OCI-LY7 (cell line): ENCODE results near the gene LRRC74A. TPM values are rescaled to one million over a fixed set of nuclear protein-coding genes. Genes with fewer than 3 reads are reported as not detected.

Experiments used
- BruUV-seq: library from RNA; stranded (reverse); fragments of 400-500 nt; replicated peaks from 2 replicates; lab custom pipeline; 2021; lab: Mats Ljungman, UMichigan
- CTCF ChIA-PET: fragments of 300-600 bp; sonication (Branson Sonifier 250); formaldehyde crosslinking; loops from one replicate; lab custom pipeline; 2022; ENCODE audit warnings: antibody characterized with exemption; ENCODE audit not compliant: unreplicated experiment; lab: Charles Lee
- POLR2A ChIA-PET: fragments of 300-600 bp; sonication (Branson Sonifier 250); formaldehyde crosslinking; loops from one replicate; lab custom pipeline; 2022; ENCODE audit warnings: antibody characterized with exemption; lab: Charles Lee
- DNase-seq: peaks from one replicate; pipeline ENCODE4 v3.0.0-alpha.2; 2015; ENCODE audit warnings: low spot score
- H2AFZ ChIP-seq: fragments of 200-600 bp; sonication (generic), shearing (Covaris generic); 2 replicates; pipeline ENCODE4 v1.6.1; 2014; ENCODE audit warnings: mild to moderate bottlenecking, antibody characterized with exemption, low read length, moderate library complexity
- H3K27ac ChIP-seq: fragments of 200-600 bp; sonication (generic); 2 replicates; pipeline ENCODE4 v1.5.1; 2014; ENCODE audit warnings: mixed run types, low read depth, mild to moderate bottlenecking, moderate library complexity, low read length, inconsistent platforms; ENCODE audit not compliant: poor library complexity, severe bottlenecking
- H3K36me3 ChIP-seq: fragments of 200-600 bp; sonication (generic); 2 replicates; pipeline ENCODE4 v1.6.1; 2014; ENCODE audit warnings: mild to moderate bottlenecking, antibody characterized with exemption, low read length, moderate library complexity, mixed read lengths; ENCODE audit not compliant: insufficient read depth
- H3K4me1 ChIP-seq: fragments of 200-600 bp; sonication (generic); 2 replicates; pipeline ENCODE4 v1.5.1; 2014; ENCODE audit warnings: mild to moderate bottlenecking, low read length; ENCODE audit not compliant: insufficient read depth, poor library complexity, severe bottlenecking
- H3K4me2 ChIP-seq: fragments of 200-600 bp; sonication (generic); 2 replicates; pipeline ENCODE4 v1.6.1; 2014; ENCODE audit warnings: mild to moderate bottlenecking, low read length
- H3K4me3 ChIP-seq: fragments of 200-600 bp; sonication (generic); 2 replicates; pipeline ENCODE4 v1.5.1; 2014; ENCODE audit warnings: mild to moderate bottlenecking, low read depth, low read length; ENCODE audit not compliant: poor library complexity, severe bottlenecking
- H3K79me2 ChIP-seq: fragments of 200-600 bp; sonication (generic); 2 replicates; pipeline ENCODE4 v1.6.1; 2016; ENCODE audit warnings: low read depth, mild to moderate bottlenecking, low read length, moderate library complexity, mixed read lengths; ENCODE audit not compliant: insufficient read depth
- H3K9me2 ChIP-seq: fragments of 200-600 bp; sonication (generic); 2 replicates; pipeline ENCODE4 v1.6.1; 2016; ENCODE audit warnings: mild to moderate bottlenecking, low read length, mixed read lengths; ENCODE audit not compliant: insufficient read depth
- H3K9me3 ChIP-seq: fragments of 200-600 bp; sonication (generic); 2 replicates; pipeline ENCODE4 v1.6.1; 2014; ENCODE audit warnings: mild to moderate bottlenecking, mixed run types, low read length, mixed read lengths
- H4K20me1 ChIP-seq: fragments of 200-600 bp; sonication (generic); 2 replicates; pipeline ENCODE4 v1.6.1; 2014; ENCODE audit warnings: mild to moderate bottlenecking, antibody characterized with exemption, low read length, moderate library complexity, mixed read lengths; ENCODE audit not compliant: insufficient read depth
- EZH2phosphoT487 ChIP-seq: fragments of 200-600 bp; sonication (generic); IDR thresholded peaks from 2 replicates; pipeline ENCODE4 v1.6.1; 2018; ENCODE audit warnings: low read depth, borderline replicate concordance, mild to moderate bottlenecking, mixed run types, antibody characterized with exemption, low read length, moderate library complexity, mixed read lengths
- intact Hi-C: fragments of 100-400 bp; cut with micrococcal nuclease; formaldehyde crosslinking; loops from one replicate; pipeline ENCODE4 v1.10.0; 2022; ENCODE audit not compliant: unreplicated experiment
- total RNA-seq, 2 experiments: library from RNA; depleted of rRNA in 1 of 2; stranded (reverse); fragments of >200 nt in 1 of 2; shearing (Covaris generic) in 1 of 2; gene quantifications; 2 replicates each; pipeline ENCODE4 v1.2.3, GENCODE V29; 2014 to 2022
- TF ChIP-seq, protein P1 (sequence below): fragments of 200-600 bp; sonication (generic); conservative IDR thresholded peaks from 2 replicates; pipeline ENCODE4 v1.5.1; 2014; ENCODE audit warnings: mild to moderate bottlenecking, antibody characterized with exemption, low read length, moderate library complexity, mixed read lengths

LRRC74A gene
- total RNA-seq, 2 experiments from 2014 or later: not detected

DNA sequence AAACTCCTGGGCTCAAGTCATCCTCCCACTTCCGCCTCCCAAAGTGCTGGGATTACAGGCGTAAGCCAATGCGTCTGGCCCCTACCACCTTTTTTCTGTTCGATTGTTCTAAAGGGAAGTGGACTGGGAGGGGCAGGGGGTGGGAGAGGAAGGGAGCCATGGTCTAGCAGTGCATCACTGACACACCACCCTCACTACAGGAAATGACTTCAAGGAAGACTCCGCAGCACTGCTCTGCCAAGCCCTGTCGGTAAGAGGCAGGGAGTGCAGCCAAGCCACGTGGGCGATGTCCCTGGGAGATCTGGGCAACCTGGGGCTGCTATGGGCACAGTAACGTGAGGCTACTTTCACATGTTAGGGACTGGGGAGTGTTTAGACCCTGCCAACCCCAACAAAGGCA lies 18.0 kb downstream of the LRRC74A start:
- Histone ChIP-seq H3K4me3 (no peak overlapping the region), H3K4me1 (peaks cover 20% of the 10 kb centered on the region), H3K27ac (no peak overlapping the region), H2AFZ (no peak overlapping the region), H3K9me3 (no peaks in the 10 kb centered on the region), H3K4me2 (no peak overlapping the region), H3K79me2 (no peaks in the 10 kb centered on the region), H4K20me1 (no peaks in the 10 kb centered on the region), H3K36me3 (no peaks in the 10 kb centered on the region), H3K9me2 (no peaks in the 10 kb centered on the region)
- no peak for DNase-seq
- ChIA-PET POLR2A (no interaction called here), CTCF (no interaction called here)
- intact Hi-C loops: no loop called here
- TF ChIP-seq EZH2phosphoT487: no peak
- TF ChIP-seq, protein P1, sequence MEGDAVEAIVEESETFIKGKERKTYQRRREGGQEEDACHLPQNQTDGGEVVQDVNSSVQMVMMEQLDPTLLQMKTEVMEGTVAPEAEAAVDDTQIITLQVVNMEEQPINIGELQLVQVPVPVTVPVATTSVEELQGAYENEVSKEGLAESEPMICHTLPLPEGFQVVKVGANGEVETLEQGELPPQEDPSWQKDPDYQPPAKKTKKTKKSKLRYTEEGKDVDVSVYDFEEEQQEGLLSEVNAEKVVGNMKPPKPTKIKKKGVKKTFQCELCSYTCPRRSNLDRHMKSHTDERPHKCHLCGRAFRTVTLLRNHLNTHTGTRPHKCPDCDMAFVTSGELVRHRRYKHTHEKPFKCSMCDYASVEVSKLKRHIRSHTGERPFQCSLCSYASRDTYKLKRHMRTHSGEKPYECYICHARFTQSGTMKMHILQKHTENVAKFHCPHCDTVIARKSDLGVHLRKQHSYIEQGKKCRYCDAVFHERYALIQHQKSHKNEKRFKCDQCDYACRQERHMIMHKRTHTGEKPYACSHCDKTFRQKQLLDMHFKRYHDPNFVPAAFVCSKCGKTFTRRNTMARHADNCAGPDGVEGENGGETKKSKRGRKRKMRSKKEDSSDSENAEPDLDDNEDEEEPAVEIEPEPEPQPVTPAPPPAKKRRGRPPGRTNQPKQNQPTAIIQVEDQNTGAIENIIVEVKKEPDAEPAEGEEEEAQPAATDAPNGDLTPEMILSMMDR: no peak
- BruUV-seq: no TSS peak

DNA sequence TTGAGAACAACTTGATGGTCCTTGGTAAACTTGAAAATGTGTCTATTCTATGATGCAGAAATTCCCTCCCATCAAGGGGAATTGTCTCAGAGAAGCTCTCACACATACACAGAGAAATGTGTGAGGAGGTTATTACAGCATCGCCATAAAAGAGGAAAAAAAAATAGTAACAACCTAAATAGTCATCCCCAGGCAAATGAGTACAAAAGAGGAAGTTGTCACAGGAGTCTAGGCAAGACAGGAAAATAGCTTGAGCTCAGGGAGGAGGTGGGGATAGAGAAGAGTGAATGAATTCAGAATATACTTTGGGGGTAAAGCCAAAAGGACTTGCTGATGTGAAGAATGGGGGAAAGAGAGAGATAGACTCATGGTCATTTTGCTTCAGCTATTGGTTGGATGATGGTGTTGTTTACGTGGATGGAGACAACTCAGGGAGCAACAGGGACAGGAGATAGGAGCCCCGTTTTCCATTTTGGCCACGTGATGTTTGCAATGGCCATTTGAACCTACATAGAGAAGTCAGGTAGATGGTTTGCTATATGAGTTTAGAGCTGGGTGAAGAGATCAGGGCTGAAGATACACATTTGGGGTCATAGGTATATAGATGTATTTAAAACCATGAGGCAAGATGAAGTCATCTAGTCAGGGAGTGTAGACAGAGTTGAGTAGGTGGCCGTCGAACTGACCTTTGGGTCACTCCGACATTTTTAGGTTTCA lies 20.3 kb downstream of the LRRC74A start:
- no peaks in the 10 kb centered on the region for H3K79me2 ChIP-seq
- intact Hi-C loops: no loop called here
- peak; percentile 26 for DNase-seq
- no peaks in the 10 kb centered on the region for H3K9me3 ChIP-seq
- peak overlapping the region; percentile 54 for H3K4me2 ChIP-seq
- H3K36me3 ChIP-seq: no peaks in the 10 kb centered on the region
- H3K27ac ChIP-seq: no peak overlapping the region
- no peaks in the 10 kb centered on the region for H4K20me1 ChIP-seq
- no peaks in the 10 kb centered on the region for H3K9me2 ChIP-seq
- peaks cover 20% of the 10 kb centered on the region for H3K4me1 ChIP-seq
- ChIA-PET POLR2A (no interaction called here), CTCF (no interaction called here)
- no peak overlapping the region for H3K4me3 ChIP-seq
- peak overlapping the region; percentile 65 for H2AFZ ChIP-seq
- TF ChIP-seq EZH2phosphoT487: no peak
- TF ChIP-seq, protein P1: no peak
- no TSS peak for BruUV-seq

DNA sequence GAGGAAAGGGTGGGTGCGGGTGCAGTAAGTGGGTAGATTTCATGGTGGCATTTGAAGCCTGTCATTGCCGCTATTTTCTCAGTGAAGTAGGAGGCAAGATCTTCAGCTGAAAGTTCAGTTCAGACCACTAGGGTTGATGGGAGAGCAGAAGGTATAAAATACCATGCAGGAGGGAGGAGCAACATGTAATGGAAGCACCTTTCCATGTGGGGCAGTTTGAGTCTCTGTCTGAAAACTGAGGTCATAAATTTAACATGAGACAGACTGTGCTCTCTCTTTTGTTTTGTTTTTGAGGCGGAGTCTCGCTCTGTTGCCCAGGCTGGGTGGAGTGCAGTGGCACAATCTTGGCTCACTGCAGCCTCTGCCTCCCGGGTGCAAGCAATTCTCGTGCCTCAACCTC lies 22.7 kb downstream of the LRRC74A start:
- Histone ChIP-seq H3K27ac (no peak overlapping the region), H3K36me3 (no peaks in the 10 kb centered on the region), H2AFZ (no peak overlapping the region), H3K4me2 (no peak overlapping the region), H3K9me2 (no peaks in the 10 kb centered on the region), H4K20me1 (no peaks in the 10 kb centered on the region), H3K9me3 (no peaks in the 10 kb centered on the region), H3K4me1 (peaks cover 20% of the 10 kb centered on the region), H3K4me3 (no peak overlapping the region), H3K79me2 (no peaks in the 10 kb centered on the region)
- ChIA-PET POLR2A (no interaction called here), CTCF (no interaction called here)
- no TSS peak for BruUV-seq
- intact Hi-C loops: no loop called here
- no peak for DNase-seq
- TF ChIP-seq EZH2phosphoT487: no peak
- TF ChIP-seq, protein P1: no peak
